Measurements from ENCODE around the gene CDK5RAP3.

Gene CDK5RAP3

GRCh38 chr17:47989700-47990099, 18.8 kb downstream of the CDK5RAP3 start:
- Histone ChIP-seq H3K4me3 (ENCODE audit: low read depth, low read length) (no peak overlapping the region), H3K4me1 (peaks cover 21% of the 10 kb centered on the region), H3K79me2 (no peaks in the 10 kb centered on the region), H3K4me2 (ENCODE audit: low read length) (no peak overlapping the region), H3K36me3 (ENCODE audit: control insufficient read depth, insufficient read depth, low read length) (no peaks in the 10 kb centered on the region), H3K27me3 (ENCODE audit: control insufficient read depth, insufficient read depth, low read length) (no peaks in the 10 kb centered on the region), H3K9me3 (ENCODE audit: control insufficient read depth, low read length) (no peaks in the 10 kb centered on the region), H3K27ac (no peak overlapping the region), H2AFZ (no peak overlapping the region), H3K9ac (no peak overlapping the region)
- no peak for TF ChIP-seq CTCF (IDR thresholded peaks at IDR 0.05)

- Histone ChIP-seq H3K4me1 (peaks cover 21% of the 10 kb centered on the region), H3K27me3 (ENCODE audit: control insufficient read depth, insufficient read depth, low read length) (no peaks in the 10 kb centered on the region), H3K27ac (no peak overlapping the region), H2AFZ (no peak overlapping the region), H3K4me3 (ENCODE audit: low read depth, low read length) (no peak overlapping the region), H3K9me3 (ENCODE audit: control insufficient read depth, low read length) (no peaks in the 10 kb centered on the region), H3K79me2 (no peaks in the 10 kb centered on the region), H3K4me2 (ENCODE audit: low read length) (no peak overlapping the region), H3K36me3 (ENCODE audit: control insufficient read depth, insufficient read depth, low read length) (no peaks in the 10 kb centered on the region), H3K9ac (no peak overlapping the region)
- no peak for TF ChIP-seq CTCF (IDR thresholded peaks at IDR 0.05)
These were observed 20.2 kb downstream of the CDK5RAP3 start for GRCh38 chr17:47990962-47991731.

- H3K4me3 ChIP-seq (ENCODE audit: low read depth, low read length) = no peak overlapping the region
- TF ChIP-seq CTCF (IDR thresholded peaks at IDR 0.05) = no peak
- no peaks in the 10 kb centered on the region for H3K79me2 ChIP-seq
- H2AFZ ChIP-seq = no peak overlapping the region
- H3K27ac ChIP-seq = no peak overlapping the region
- no peak overlapping the region for H3K9ac ChIP-seq
- H3K4me2 ChIP-seq (ENCODE audit: low read length) = no peak overlapping the region
- H3K9me3 ChIP-seq (ENCODE audit: control insufficient read depth, low read length) = no peaks in the 10 kb centered on the region
- H3K4me1 ChIP-seq = peaks cover 13% of the 10 kb centered on the region
- no peaks in the 10 kb centered on the region for H3K27me3 ChIP-seq (ENCODE audit: control insufficient read depth, insufficient read depth, low read length)
- no peaks in the 10 kb centered on the region for H3K36me3 ChIP-seq (ENCODE audit: control insufficient read depth, insufficient read depth, low read length)
These were observed 21.3 kb downstream of the CDK5RAP3 start for GRCh38 chr17:47992216-47992615.

- no peak overlapping the region for H3K9ac ChIP-seq
- no peak overlapping the region for H3K4me3 ChIP-seq (ENCODE audit: low read depth, low read length)
- H3K9me3 ChIP-seq (ENCODE audit: control insufficient read depth, low read length) = no peaks in the 10 kb centered on the region
- H3K36me3 ChIP-seq (ENCODE audit: control insufficient read depth, insufficient read depth, low read length) = no peaks in the 10 kb centered on the region
- H2AFZ ChIP-seq = no peak overlapping the region
- H3K27ac ChIP-seq = no peak overlapping the region
- peaks cover 4% of the 10 kb centered on the region for H3K4me1 ChIP-seq
- no peaks in the 10 kb centered on the region for H3K79me2 ChIP-seq
- no peak overlapping the region for H3K4me2 ChIP-seq (ENCODE audit: low read length)
- no peaks in the 10 kb centered on the region for H3K27me3 ChIP-seq (ENCODE audit: control insufficient read depth, insufficient read depth, low read length)
- no peak for TF ChIP-seq CTCF (IDR thresholded peaks at IDR 0.05)
These were observed 22.2 kb downstream of the CDK5RAP3 start for GRCh38 chr17:47993031-47993564.

- no peak overlapping the region for H3K4me2 ChIP-seq (ENCODE audit: low read length)
- H3K9me3 ChIP-seq (ENCODE audit: control insufficient read depth, low read length) = no peaks in the 10 kb centered on the region
- no peaks in the 10 kb centered on the region for H3K4me1 ChIP-seq
- H3K79me2 ChIP-seq = no peaks in the 10 kb centered on the region
- H3K4me3 ChIP-seq (ENCODE audit: low read depth, low read length) = no peak overlapping the region
- H3K36me3 ChIP-seq (ENCODE audit: control insufficient read depth, insufficient read depth, low read length) = no peaks in the 10 kb centered on the region
- H2AFZ ChIP-seq = no peak overlapping the region
- no peaks in the 10 kb centered on the region for H3K27me3 ChIP-seq (ENCODE audit: control insufficient read depth, insufficient read depth, low read length)
- H3K9ac ChIP-seq = no peak overlapping the region
- no peak for TF ChIP-seq CTCF (IDR thresholded peaks at IDR 0.05)
- no peak overlapping the region for H3K27ac ChIP-seq
These were observed 23.1 kb downstream of the CDK5RAP3 start for GRCh38 chr17:47993964-47994363.
